Measurements from ENCODE around the gene GNLY. TPM values are rescaled to one million over a fixed set of nuclear protein-coding genes. Genes with fewer than 3 reads are reported as not detected.
A peak's percentile ranks its signal among the peaks of the same experiment; 100 is the strongest.

Gene GNLY
- total and polyA plus RNA-seq, 2 of the 13 experiments (the other 11 are each of a cell fraction or from before 2014, with no cell fraction given), result not detected

DNA sequence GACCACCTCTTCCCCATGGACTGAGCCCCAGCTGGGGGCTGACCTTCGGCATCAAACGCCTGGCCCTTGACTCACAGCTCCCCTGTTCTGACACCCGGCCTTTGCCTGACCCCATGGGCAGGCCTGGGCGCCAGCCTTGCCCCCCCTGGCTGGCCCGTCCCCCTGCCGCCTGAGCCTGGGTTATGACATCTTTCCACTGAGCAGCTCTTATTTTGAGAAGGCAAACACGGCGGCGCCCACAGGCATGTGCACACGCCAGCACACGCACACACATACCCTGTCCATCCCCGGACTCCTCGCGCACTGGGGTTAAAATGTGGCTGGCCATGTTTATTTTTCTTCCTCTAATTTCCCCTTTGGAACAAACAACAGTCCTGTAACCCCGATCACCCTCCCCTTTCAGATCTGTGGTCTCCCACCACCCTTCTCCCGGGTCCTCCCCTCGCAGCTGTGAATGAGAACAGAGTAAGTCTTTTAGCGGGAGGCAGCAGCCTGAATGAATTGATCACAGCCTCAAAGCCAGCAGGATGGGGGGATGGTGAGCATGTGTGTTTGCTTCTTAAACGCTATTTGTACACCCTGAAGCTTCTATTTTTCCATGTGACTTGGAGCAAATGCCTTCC lies 47.8 kb downstream of the GNLY start (continued):
- TF ChIP-seq, protein P1, sequence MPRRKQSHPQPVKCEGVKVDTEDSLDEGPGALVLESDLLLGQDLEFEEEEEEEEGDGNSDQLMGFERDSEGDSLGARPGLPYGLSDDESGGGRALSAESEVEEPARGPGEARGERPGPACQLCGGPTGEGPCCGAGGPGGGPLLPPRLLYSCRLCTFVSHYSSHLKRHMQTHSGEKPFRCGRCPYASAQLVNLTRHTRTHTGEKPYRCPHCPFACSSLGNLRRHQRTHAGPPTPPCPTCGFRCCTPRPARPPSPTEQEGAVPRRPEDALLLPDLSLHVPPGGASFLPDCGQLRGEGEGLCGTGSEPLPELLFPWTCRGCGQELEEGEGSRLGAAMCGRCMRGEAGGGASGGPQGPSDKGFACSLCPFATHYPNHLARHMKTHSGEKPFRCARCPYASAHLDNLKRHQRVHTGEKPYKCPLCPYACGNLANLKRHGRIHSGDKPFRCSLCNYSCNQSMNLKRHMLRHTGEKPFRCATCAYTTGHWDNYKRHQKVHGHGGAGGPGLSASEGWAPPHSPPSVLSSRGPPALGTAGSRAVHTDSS (CRISPR knock-in tag; conservative IDR thresholded peaks at IDR 0.05), result no peak
- TF ChIP-seq NFYB (CRISPR knock-in tag; IDR thresholded peaks at IDR 0.05), result no peak
- TF ChIP-seq KLF16 (CRISPR knock-in tag; IDR thresholded peaks at IDR 0.05), result no peak
- TF ChIP-seq, protein P2, sequence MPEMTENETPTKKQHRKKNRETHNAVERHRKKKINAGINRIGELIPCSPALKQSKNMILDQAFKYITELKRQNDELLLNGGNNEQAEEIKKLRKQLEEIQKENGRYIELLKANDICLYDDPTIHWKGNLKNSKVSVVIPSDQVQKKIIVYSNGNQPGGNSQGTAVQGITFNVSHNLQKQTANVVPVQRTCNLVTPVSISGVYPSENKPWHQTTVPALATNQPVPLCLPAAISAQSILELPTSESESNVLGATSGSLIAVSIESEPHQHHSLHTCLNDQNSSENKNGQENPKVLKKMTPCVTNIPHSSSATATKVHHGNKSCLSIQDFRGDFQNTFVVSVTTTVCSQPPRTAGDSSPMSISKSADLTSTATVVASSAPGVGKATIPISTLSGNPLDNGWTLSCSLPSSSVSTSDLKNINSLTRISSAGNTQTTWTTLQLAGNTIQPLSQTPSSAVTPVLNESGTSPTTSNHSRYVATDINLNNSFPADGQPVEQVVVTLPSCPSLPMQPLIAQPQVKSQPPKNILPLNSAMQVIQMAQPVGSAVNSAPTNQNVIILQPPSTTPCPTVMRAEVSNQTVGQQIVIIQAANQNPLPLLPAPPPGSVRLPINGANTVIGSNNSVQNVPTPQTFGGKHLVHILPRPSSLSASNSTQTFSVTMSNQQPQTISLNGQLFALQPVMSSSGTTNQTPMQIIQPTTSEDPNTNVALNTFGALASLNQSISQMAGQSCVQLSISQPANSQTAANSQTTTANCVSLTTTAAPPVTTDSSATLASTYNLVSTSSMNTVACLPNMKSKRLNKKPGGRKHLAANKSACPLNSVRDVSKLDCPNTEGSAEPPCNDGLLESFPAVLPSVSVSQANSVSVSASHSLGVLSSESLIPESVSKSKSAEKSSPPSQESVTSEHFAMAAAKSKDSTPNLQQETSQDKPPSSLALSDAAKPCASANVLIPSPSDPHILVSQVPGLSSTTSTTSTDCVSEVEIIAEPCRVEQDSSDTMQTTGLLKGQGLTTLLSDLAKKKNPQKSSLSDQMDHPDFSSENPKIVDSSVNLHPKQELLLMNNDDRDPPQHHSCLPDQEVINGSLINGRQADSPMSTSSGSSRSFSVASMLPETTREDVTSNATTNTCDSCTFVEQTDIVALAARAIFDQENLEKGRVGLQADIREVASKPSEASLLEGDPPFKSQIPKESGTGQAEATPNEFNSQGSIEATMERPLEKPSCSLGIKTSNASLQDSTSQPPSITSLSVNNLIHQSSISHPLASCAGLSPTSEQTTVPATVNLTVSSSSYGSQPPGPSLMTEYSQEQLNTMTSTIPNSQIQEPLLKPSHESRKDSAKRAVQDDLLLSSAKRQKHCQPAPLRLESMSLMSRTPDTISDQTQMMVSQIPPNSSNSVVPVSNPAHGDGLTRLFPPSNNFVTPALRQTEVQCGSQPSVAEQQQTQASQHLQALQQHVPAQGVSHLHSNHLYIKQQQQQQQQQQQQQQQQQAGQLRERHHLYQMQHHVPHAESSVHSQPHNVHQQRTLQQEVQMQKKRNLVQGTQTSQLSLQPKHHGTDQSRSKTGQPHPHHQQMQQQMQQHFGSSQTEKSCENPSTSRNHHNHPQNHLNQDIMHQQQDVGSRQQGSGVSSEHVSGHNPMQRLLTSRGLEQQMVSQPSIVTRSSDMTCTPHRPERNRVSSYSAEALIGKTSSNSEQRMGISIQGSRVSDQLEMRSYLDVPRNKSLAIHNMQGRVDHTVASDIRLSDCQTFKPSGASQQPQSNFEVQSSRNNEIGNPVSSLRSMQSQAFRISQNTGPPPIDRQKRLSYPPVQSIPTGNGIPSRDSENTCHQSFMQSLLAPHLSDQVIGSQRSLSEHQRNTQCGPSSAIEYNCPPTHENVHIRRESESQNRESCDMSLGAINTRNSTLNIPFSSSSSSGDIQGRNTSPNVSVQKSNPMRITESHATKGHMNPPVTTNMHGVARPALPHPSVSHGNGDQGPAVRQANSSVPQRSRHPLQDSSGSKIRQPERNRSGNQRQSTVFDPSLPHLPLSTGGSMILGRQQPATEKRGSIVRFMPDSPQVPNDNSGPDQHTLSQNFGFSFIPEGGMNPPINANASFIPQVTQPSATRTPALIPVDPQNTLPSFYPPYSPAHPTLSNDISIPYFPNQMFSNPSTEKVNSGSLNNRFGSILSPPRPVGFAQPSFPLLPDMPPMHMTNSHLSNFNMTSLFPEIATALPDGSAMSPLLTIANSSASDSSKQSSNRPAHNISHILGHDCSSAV (CRISPR knock-in tag; IDR thresholded peaks at IDR 0.05; ENCODE audit: borderline replicate concordance), result no peak
- peak; percentile 86 for TF ChIP-seq RXRA (CRISPR knock-in tag; IDR thresholded peaks at IDR 0.05)
- no peak for TF ChIP-seq ZNF510 (CRISPR knock-in tag; IDR thresholded peaks at IDR 0.05; ENCODE audit: low read depth)
- TF ChIP-seq KLF11 (CRISPR knock-in tag; IDR thresholded peaks at IDR 0.05), result no peak
- TF ChIP-seq CEBPG (CRISPR knock-in tag; IDR thresholded peaks at IDR 0.05), result peak; percentile 36; the same call in 1 of the 2 replicates
- no peak for TF ChIP-seq ZNF577 (CRISPR knock-in tag; IDR thresholded peaks at IDR 0.05; ENCODE audit: borderline replicate concordance, low read depth)
- no peak for TF ChIP-seq HDAC1 (CRISPR knock-in tag; IDR thresholded peaks at IDR 0.05)
- no peak for TF ChIP-seq MAFG (CRISPR knock-in tag; IDR thresholded peaks at IDR 0.05)
- peak; percentile 39; the same call in 1 of the 2 replicates for TF ChIP-seq KDM5B (CRISPR knock-in tag; IDR thresholded peaks at IDR 0.05; ENCODE audit: borderline replicate concordance)
- no peak for TF ChIP-seq KDM2A (CRISPR knock-in tag; IDR thresholded peaks at IDR 0.05; ENCODE audit: borderline replicate concordance, low read depth)
- no peak for TF ChIP-seq RCOR2 (CRISPR knock-in tag; IDR thresholded peaks at IDR 0.05)
- TF ChIP-seq, protein P3, sequence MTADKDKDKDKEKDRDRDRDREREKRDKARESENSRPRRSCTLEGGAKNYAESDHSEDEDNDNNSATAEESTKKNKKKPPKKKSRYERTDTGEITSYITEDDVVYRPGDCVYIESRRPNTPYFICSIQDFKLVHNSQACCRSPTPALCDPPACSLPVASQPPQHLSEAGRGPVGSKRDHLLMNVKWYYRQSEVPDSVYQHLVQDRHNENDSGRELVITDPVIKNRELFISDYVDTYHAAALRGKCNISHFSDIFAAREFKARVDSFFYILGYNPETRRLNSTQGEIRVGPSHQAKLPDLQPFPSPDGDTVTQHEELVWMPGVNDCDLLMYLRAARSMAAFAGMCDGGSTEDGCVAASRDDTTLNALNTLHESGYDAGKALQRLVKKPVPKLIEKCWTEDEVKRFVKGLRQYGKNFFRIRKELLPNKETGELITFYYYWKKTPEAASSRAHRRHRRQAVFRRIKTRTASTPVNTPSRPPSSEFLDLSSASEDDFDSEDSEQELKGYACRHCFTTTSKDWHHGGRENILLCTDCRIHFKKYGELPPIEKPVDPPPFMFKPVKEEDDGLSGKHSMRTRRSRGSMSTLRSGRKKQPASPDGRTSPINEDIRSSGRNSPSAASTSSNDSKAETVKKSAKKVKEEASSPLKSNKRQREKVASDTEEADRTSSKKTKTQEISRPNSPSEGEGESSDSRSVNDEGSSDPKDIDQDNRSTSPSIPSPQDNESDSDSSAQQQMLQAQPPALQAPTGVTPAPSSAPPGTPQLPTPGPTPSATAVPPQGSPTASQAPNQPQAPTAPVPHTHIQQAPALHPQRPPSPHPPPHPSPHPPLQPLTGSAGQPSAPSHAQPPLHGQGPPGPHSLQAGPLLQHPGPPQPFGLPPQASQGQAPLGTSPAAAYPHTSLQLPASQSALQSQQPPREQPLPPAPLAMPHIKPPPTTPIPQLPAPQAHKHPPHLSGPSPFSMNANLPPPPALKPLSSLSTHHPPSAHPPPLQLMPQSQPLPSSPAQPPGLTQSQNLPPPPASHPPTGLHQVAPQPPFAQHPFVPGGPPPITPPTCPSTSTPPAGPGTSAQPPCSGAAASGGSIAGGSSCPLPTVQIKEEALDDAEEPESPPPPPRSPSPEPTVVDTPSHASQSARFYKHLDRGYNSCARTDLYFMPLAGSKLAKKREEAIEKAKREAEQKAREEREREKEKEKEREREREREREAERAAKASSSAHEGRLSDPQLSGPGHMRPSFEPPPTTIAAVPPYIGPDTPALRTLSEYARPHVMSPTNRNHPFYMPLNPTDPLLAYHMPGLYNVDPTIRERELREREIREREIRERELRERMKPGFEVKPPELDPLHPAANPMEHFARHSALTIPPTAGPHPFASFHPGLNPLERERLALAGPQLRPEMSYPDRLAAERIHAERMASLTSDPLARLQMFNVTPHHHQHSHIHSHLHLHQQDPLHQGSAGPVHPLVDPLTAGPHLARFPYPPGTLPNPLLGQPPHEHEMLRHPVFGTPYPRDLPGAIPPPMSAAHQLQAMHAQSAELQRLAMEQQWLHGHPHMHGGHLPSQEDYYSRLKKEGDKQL (CRISPR knock-in tag; IDR thresholded peaks at IDR 0.05; ENCODE audit: low read depth), result no peak
